Bronchial epithelial cell (primary cell): ENCODE measurements around the gene TTLL8. TPM values are rescaled to one million over a fixed set of nuclear protein-coding genes. Genes with fewer than 3 reads are reported as not detected.

Experiments used
- DNase-seq: peaks from one replicate; pipeline ENCODE4 v3.0.0-alpha.2; 2010; ENCODE audit warnings: low read depth
- FAIRE-seq: peaks from 2 replicates; lab custom pipeline; 2011; peaks lifted over from hg19 to GRCh38; lab: Jason Lieb, UNC
- H3K27me3 ChIP-seq: 2 replicates; pipeline ENCODE4 v1.5.1; 2011; ENCODE audit warnings: low read length; ENCODE audit not compliant: control insufficient read depth, insufficient read depth
- H3K36me3 ChIP-seq: 2 replicates; pipeline ENCODE4 v1.5.1; 2011; ENCODE audit warnings: low read length; ENCODE audit not compliant: control insufficient read depth, insufficient read depth
- H3K4me3 ChIP-seq: 2 replicates; pipeline ENCODE4 v1.5.1; 2011; ENCODE audit warnings: mild to moderate bottlenecking, low read depth, low read length, control low read depth
- total RNA-seq: library from RNA; depleted of rRNA; stranded (reverse); fragments of >200 nt; gene quantifications from 2 replicates; pipeline ENCODE4 v1.2.1, GENCODE V29; 2014
- TF ChIP-seq, protein P1 (sequence below): IDR thresholded peaks from 2 replicates; pipeline ENCODE4 v1.5.1; 2011; ENCODE audit warnings: mild to moderate bottlenecking, moderate library complexity, low read length, control low read depth, inconsistent platforms; ENCODE audit not compliant: insufficient read depth, severe bottlenecking

Gene TTLL8
- total RNA-seq, 1 donor from 2014 or later, result not detected

DNA sequence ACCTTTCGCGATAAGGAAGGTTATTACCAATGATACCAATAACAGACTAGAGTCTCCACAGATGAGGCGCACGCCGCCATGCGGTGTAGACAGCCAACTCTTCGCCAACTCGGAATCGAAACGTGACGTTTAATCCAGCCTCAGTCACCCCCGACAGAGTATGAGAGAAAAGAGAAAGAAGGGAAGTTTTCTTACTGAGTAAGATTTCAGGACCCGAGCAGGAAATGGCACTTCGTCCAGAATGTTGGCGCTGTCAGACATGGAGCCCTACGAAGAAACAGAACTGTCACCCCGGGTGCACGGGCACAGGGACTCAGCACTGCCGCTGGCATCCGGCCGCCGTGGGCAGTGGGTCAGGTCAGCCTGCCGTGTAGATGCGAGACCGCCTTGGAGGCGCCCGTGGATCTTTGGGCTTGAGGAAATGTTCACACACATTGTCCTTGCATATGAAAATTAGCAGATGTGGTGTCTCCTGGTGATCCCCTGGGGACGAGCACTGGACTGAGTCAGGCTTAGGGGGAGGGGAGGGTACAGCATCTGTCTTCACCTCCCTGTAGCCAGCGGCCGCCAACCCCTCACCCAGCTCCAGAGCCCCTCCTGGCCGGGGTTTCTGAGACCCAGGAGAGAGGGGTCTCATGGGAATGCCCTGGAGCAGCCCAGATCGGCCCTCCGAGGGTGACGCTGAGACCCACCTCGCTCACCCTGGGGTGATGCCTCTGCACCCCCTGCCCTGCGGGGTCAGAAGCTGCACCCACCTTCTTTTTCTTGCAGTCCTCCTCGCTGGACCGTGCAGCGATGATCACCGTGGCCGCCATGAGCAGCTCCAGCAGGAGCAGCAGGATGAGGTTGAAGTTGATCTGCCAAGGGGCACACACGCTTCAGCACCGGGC is 18.8 kb upstream of the TTLL8 start:
- H3K4me3 ChIP-seq, result no peak overlapping the region
- peaks cover 2% of the 10 kb centered on the region for H3K27me3 ChIP-seq
- DNase-seq (no peak), FAIRE-seq (no peak)
- TF ChIP-seq, protein P1, sequence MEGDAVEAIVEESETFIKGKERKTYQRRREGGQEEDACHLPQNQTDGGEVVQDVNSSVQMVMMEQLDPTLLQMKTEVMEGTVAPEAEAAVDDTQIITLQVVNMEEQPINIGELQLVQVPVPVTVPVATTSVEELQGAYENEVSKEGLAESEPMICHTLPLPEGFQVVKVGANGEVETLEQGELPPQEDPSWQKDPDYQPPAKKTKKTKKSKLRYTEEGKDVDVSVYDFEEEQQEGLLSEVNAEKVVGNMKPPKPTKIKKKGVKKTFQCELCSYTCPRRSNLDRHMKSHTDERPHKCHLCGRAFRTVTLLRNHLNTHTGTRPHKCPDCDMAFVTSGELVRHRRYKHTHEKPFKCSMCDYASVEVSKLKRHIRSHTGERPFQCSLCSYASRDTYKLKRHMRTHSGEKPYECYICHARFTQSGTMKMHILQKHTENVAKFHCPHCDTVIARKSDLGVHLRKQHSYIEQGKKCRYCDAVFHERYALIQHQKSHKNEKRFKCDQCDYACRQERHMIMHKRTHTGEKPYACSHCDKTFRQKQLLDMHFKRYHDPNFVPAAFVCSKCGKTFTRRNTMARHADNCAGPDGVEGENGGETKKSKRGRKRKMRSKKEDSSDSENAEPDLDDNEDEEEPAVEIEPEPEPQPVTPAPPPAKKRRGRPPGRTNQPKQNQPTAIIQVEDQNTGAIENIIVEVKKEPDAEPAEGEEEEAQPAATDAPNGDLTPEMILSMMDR, result no peak
- H3K36me3 ChIP-seq, result no peaks in the 10 kb centered on the region

DNA sequence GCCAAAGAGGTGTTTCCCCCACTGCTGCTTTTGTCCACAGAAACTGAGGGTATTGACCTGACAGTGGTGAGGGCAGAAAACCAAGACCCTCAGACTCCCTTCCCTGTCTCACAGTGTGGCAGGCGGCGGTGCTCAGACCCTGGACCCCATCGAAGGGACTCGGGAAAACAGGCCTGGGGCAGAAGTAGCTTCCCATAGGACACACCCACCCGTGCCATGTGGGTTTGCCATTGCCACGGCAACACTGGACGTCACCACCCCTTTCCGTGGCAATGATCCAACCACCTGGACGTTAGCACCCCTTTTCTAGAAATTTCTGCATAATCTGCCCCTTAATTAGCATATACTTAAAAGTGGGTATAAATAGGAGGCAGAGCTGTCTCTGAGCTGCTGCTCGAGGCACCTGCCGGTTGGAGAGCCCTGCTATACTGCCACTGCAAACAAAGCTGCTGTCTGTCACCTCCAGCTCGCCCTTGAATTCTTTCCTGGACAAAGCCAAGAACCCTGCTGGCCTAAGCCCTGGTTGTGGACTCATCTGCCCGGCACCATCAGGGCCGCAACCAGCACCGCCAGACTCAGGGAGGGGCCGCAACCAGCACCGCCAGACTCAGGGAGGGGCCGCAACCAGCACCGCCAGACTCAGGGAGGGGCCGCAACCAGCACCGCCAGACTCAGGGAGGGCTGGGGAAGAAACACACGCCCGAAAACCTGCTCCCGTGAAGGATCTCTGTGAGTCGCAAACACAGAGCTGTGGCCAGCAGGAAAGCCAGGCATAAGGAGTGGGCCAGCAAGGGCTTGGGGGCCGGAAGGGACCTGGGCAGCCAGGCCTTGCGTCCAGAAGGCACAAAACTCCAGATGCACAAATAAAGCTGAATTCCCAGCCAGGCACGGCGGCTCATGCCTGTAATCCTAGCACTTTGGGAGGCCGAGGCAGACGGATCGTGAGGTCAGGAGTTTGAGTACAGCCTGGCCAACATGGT is 16.7 kb upstream of the TTLL8 start:
- H3K4me3 ChIP-seq, result no peak overlapping the region
- no peaks in the 10 kb centered on the region for H3K36me3 ChIP-seq
- FAIRE-seq (no peak), DNase-seq (no peak)
- H3K27me3 ChIP-seq, result peaks cover 1% of the 10 kb centered on the region
- TF ChIP-seq, protein P1, result no peak

DNA sequence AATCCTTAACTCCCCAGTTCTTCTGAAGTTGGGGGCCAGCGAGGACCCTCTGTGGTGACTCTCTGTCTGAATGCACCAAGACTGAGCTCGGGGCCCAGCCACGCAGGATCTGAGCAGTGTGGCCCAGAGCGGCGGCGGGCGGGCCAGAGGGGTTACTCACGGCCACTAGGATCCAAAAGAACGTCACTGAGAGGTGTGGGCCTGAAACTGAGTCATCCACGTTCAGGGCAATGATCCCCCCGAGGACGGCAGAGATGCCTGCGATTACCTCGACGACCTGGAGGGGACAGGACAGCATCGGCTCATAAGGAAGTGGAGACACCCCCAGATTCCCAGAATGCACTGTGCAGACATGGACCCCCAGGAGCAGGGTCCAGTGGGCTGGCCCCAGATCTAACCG is 16.0 kb upstream of the TTLL8 start:
- TF ChIP-seq, protein P1, result no peak
- no peak for DNase-seq
- no peaks in the 10 kb centered on the region for H3K36me3 ChIP-seq
- H3K4me3 ChIP-seq, result no peak overlapping the region
- peaks cover 1% of the 10 kb centered on the region for H3K27me3 ChIP-seq
- no peak for FAIRE-seq

DNA sequence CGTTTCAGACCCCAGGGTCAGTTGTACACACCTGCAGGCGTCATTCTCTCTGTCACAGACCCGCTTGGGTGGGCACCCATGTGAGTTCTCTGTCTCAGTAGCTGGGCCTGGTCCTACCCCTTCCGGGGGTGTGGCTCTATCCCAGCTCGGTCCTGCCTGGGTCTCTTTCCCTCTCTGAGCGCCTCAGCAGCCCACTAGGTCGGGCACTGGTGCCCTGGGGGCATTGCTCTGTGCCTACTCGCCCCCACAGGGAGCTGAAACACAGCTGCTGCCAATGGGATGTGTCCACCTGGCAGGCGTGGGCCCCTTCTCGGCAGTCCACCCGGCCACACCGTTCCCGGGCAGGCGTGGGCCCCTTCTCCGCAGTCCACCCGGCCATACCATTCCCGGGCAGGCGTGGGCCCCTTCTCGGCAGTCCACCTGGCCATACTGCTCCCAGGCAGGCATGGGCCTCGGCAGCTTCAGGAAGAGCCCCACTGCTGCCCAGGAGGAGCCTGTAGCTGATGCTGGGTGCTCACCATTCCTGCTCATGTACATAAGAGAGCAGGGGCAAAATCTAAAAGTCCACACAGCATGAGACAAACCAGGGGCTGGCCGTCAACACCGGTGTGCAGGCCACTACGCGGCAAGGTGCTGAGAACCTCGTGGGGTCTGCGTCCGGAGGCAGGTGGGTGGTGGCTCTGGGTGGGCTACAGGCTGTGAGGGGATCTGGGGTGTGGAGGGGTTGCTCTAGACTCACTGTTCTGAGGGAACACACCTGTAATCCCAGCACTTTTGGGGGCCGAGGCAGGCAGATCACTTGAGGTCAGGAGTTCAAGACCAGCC is 14.8 kb upstream of the TTLL8 start:
- TF ChIP-seq, protein P1, result no peak
- H3K4me3 ChIP-seq, result no peak overlapping the region
- peaks cover 1% of the 10 kb centered on the region for H3K27me3 ChIP-seq
- no peak for DNase-seq
- no peaks in the 10 kb centered on the region for H3K36me3 ChIP-seq
- no peak for FAIRE-seq

- FAIRE-seq (no peak), DNase-seq (no peak)
- TF ChIP-seq, protein P1, result no peak
- no peaks in the 10 kb centered on the region for H3K36me3 ChIP-seq
- no peak overlapping the region for H3K4me3 ChIP-seq
- peaks cover 1% of the 10 kb centered on the region for H3K27me3 ChIP-seq
Observed at GRCh38 chr22:50072167-50072555, 14.1 kb upstream of the TTLL8 start.
